Liver (tissue), 9 donors: ENCODE results near the gene NOS2. TPM values are rescaled to one million over a fixed set of nuclear protein-coding genes. Genes with fewer than 3 reads are reported as not detected.
"Not testable (repeated sequence)": the region's sequence is repeated elsewhere in the genome, so short reads cannot be mapped to it uniquely, and the experiment has no call there.

Source experiments
- DNase-seq: peaks from one replicate; pipeline ENCODE4 v3.0.0-alpha.2; 2017; ENCODE audit warnings: low spot score
- H3K27ac ChIP-seq, 2 donors: one replicate each; pipeline ENCODE4 v1.7.0; 2013; ENCODE audit warnings: inconsistent platforms in 2 of 2, low read length in 2 of 2, control low read depth in 1 of 2, low read depth in 1 of 2, mild to moderate bottlenecking in 1 of 2
- H3K27me3 ChIP-seq, 4 donors: one replicate each; pipeline versions ENCODE4 v1.6.1 to v1.7.0; 2013; ENCODE audit warnings: low read length in 3 of 4, inconsistent platforms in 1 of 4, mild to moderate bottlenecking in 1 of 4, moderate library complexity in 1 of 4; ENCODE audit not compliant: control insufficient read depth in 4 of 4, insufficient read depth in 4 of 4
- H3K36me3 ChIP-seq, 4 donors: one replicate each; pipeline versions ENCODE4 v1.6.1 to v1.7.0; 2013; ENCODE audit warnings: low read length in 3 of 4, mild to moderate bottlenecking in 3 of 4, low read depth in 1 of 4, moderate library complexity in 1 of 4; ENCODE audit not compliant: control insufficient read depth in 4 of 4, insufficient read depth in 3 of 4
- H3K4me1 ChIP-seq, 4 donors: one replicate each; pipeline versions ENCODE4 v1.6.1 to v1.7.0; 2013; ENCODE audit warnings: low read length in 3 of 4, mild to moderate bottlenecking in 3 of 4, moderate library complexity in 1 of 4; ENCODE audit not compliant: control insufficient read depth in 4 of 4, insufficient read depth in 4 of 4
- H3K4me3 ChIP-seq, 3 donors: one replicate each; pipeline versions ENCODE4 v1.6.1 to v1.7.0; 2013; ENCODE audit warnings: low read length in 3 of 3, control low read depth in 1 of 3, low read depth in 1 of 3, mild to moderate bottlenecking in 1 of 3
- H3K9ac ChIP-seq, 2 donors: one replicate each; pipeline ENCODE4 v1.7.0; 2013; ENCODE audit warnings: low read length in 2 of 2, mild to moderate bottlenecking in 2 of 2, moderate library complexity in 2 of 2, control low read depth in 1 of 2, low read depth in 1 of 2
- H3K9me3 ChIP-seq, 4 donors: one replicate each; pipeline versions ENCODE4 v1.6.1 to v1.7.0; 2013; ENCODE audit warnings: low read length in 3 of 4; ENCODE audit not compliant: control insufficient read depth in 4 of 4
- EGR1 ChIP-seq, 2 donors: IDR thresholded peaks; 2 replicates each; pipeline ENCODE4 v1.6.1; 2016 to 2018; ENCODE audit warnings: antibody characterized with exemption in 2 of 2, low read depth in 2 of 2
- FOXA1 ChIP-seq: IDR thresholded peaks from 2 replicates; pipeline ENCODE4 v1.6.1; 2016; ENCODE audit warnings: antibody characterized with exemption
- FOXA2 ChIP-seq: IDR thresholded peaks from 2 replicates; pipeline ENCODE4 v1.6.1; 2016; ENCODE audit warnings: antibody characterized with exemption
- GABPA ChIP-seq, 2 donors: IDR thresholded peaks in 1 of 2; conservative IDR thresholded peaks in 1 of 2; 2 replicates each; pipeline ENCODE4 v1.6.1; 2016; ENCODE audit warnings: antibody characterized with exemption in 2 of 2, mild to moderate bottlenecking in 1 of 2, moderate library complexity in 1 of 2
- HNF4A ChIP-seq, 2 donors: conservative IDR thresholded peaks; 2 replicates each; pipeline ENCODE4 v1.6.1; 2016; ENCODE audit warnings: antibody characterized with exemption in 2 of 2, mild to moderate bottlenecking in 2 of 2
- HNF4G ChIP-seq: IDR thresholded peaks from 2 replicates; pipeline ENCODE4 v1.6.1; 2016; ENCODE audit warnings: antibody characterized with exemption
- JUND ChIP-seq, 2 donors: IDR thresholded peaks; 2 replicates each; pipeline ENCODE4 v1.6.1; 2016; ENCODE audit warnings: antibody characterized with exemption in 2 of 2
- NR2F2 ChIP-seq: IDR thresholded peaks from 2 replicates; pipeline ENCODE4 v1.6.1; 2016; ENCODE audit warnings: antibody characterized with exemption
- RAD21 ChIP-seq, 2 donors: IDR thresholded peaks; 2 replicates each; pipeline ENCODE4 v1.6.1; 2016; ENCODE audit warnings: antibody characterized with exemption in 2 of 2, mild to moderate bottlenecking in 2 of 2
- RXRA ChIP-seq, 2 donors: IDR thresholded peaks; 2 replicates each; pipeline ENCODE4 v1.6.1; 2017 to 2018; ENCODE audit warnings: antibody characterized with exemption in 2 of 2, mild to moderate bottlenecking in 1 of 2
- SP1 ChIP-seq: IDR thresholded peaks from 2 replicates; pipeline ENCODE4 v1.6.1; 2018; ENCODE audit warnings: antibody characterized with exemption, mild to moderate bottlenecking
- TAF1 ChIP-seq: conservative IDR thresholded peaks from 2 replicates; pipeline ENCODE4 v1.6.1; 2016; ENCODE audit warnings: antibody characterized with exemption, mild to moderate bottlenecking
- YY1 ChIP-seq: IDR thresholded peaks from 2 replicates; pipeline ENCODE4 v1.6.1; 2016; ENCODE audit warnings: antibody characterized with exemption, mild to moderate bottlenecking
- WGBS: extraction: QIAGEN DNeasy Blood & Tissue Kit; methylation state at CpG from one replicate; pipeline ENCODE4 v1.1.7; 2013; 5-methylcytosine and 5-hydroxymethylcytosine counted together
- polyA plus RNA-seq, 2 donors: library from polyadenylated mRNA; stranded (reverse) in 1 of 2; unstranded in 1 of 2; fragments of 200-250 nt in 1 of 2; fragments of >200 nt in 1 of 2; fragmentation: Nextera tagmentation in 1 of 2; extraction: Ambion mirVana in 1 of 2; gene quantifications; one replicate each; pipeline versions ENCODE4 v1.2.1 to v1.2.3, GENCODE V29; 2013 to 2015
- total RNA-seq, 2 donors: library from RNA; depleted of rRNA; stranded (reverse); fragments of >200 nt; gene quantifications; one replicate each; pipeline ENCODE4 v1.2.3, GENCODE V29; 2014
- TF ChIP-seq, protein P1 (sequence below): IDR thresholded peaks from 2 replicates; pipeline ENCODE4 v1.6.1; 2016; ENCODE audit warnings: antibody characterized with exemption
- TF ChIP-seq, protein P2 (sequence below): IDR thresholded peaks from 2 replicates; pipeline ENCODE4 v1.6.1; 2016; ENCODE audit warnings: antibody characterized with exemption
- TF ChIP-seq, protein P3 (sequence below): IDR thresholded peaks from 2 replicates; pipeline ENCODE4 v1.6.1; 2016; ENCODE audit warnings: antibody characterized with exemption
- TF ChIP-seq, protein P4 (sequence below): fragments of 150-350 bp; IDR thresholded peaks from 2 replicates; pipeline ENCODE4 v1.5.1; 2017; ENCODE audit warnings: improper control_type of control experiment, low read depth, low read length; ENCODE audit not compliant: missing input control
- TF ChIP-seq, protein P5 (sequence below): IDR thresholded peaks from 2 replicates; pipeline ENCODE4 v1.6.1; 2016; ENCODE audit warnings: antibody characterized with exemption, mild to moderate bottlenecking
- donor health status: healthy.
- donor health status: healthy.
- donor health status: healthy.
- donor health status: healthy.
- donor health status: healthy.

NOS2 gene
- total and polyA plus RNA-seq, 4 donors: under 0.01 to 0.01 TPM; not detected in 2

DNA sequence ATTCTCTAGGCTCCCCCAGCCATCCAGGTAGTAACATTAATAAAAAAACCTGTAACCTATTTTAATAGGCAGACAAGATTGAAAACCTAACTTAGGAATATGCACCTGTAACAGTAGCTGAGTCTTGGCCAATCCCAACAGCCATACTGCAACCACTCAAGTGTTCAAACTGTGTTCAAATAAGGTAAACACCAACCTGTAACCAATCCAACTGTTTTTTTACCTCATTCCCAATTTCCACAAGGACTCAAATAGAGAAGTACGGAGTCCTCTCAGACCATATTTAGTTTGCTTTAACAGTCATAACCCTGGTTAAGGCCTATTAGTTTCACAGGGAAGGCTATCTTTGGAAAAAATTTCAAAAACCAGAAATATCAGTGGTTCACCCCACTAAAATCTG is 40.4 kb upstream of the NOS2 start:
- Histone ChIP-seq H3K27ac (no peak overlapping the region), H3K9ac (no peak overlapping the region), H3K36me3 (no peaks in the 10 kb centered on the region), H3K4me3 (no peak overlapping the region), H3K27me3 (no peaks in the 10 kb centered on the region), H3K4me1 (peaks cover 1 to 25% (median 14%) of the 10 kb centered on the region in 4 donors), H3K9me3 (no peaks in the 10 kb centered on the region)
- 31% methylated on average over 1 of the region's 1 CpG for WGBS
- no peak for DNase-seq
- TF ChIP-seq, protein P1, sequence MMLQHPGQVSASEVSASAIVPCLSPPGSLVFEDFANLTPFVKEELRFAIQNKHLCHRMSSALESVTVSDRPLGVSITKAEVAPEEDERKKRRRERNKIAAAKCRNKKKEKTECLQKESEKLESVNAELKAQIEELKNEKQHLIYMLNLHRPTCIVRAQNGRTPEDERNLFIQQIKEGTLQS: no peak
- no peak for TF ChIP-seq NR2F2
- TF ChIP-seq GABPA (IDR thresholded peaks at IDR 0.05 in 1 of 2, conservative IDR thresholded peaks at IDR 0.05 in 1 of 2): no peak
- peak; percentile 37 for TF ChIP-seq FOXA1
- TF ChIP-seq FOXA2: peak; percentile 65
- TF ChIP-seq, protein P2, sequence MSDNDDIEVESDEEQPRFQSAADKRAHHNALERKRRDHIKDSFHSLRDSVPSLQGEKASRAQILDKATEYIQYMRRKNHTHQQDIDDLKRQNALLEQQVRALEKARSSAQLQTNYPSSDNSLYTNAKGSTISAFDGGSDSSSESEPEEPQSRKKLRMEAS: peak; percentile 19
- TF ChIP-seq SP1: peak; percentile 43
- peak; percentile 42 for TF ChIP-seq YY1
- peak; percentile 35 to 66 for TF ChIP-seq RXRA (IDR thresholded peaks at IDR 0.05)
- TF ChIP-seq, protein P3, sequence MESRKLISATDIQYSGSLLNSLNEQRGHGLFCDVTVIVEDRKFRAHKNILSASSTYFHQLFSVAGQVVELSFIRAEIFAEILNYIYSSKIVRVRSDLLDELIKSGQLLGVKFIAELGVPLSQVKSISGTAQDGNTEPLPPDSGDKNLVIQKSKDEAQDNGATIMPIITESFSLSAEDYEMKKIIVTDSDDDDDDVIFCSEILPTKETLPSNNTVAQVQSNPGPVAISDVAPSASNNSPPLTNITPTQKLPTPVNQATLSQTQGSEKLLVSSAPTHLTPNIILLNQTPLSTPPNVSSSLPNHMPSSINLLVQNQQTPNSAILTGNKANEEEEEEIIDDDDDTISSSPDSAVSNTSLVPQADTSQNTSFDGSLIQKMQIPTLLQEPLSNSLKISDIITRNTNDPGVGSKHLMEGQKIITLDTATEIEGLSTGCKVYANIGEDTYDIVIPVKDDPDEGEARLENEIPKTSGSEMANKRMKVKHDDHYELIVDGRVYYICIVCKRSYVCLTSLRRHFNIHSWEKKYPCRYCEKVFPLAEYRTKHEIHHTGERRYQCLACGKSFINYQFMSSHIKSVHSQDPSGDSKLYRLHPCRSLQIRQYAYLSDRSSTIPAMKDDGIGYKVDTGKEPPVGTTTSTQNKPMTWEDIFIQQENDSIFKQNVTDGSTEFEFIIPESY: peak; percentile 70
- TF ChIP-seq HNF4G: peak; percentile 33
- TF ChIP-seq JUND (IDR thresholded peaks at IDR 0.05): peak in 1 of 2 donors; percentile 60
- peak; percentile 58 to 73 for TF ChIP-seq HNF4A (conservative IDR thresholded peaks at IDR 0.05)
- no peak for TF ChIP-seq EGR1 (IDR thresholded peaks at IDR 0.05; ENCODE audit: low read depth in 2 of 2)
- no peak for TF ChIP-seq TAF1
- TF ChIP-seq, protein P4, sequence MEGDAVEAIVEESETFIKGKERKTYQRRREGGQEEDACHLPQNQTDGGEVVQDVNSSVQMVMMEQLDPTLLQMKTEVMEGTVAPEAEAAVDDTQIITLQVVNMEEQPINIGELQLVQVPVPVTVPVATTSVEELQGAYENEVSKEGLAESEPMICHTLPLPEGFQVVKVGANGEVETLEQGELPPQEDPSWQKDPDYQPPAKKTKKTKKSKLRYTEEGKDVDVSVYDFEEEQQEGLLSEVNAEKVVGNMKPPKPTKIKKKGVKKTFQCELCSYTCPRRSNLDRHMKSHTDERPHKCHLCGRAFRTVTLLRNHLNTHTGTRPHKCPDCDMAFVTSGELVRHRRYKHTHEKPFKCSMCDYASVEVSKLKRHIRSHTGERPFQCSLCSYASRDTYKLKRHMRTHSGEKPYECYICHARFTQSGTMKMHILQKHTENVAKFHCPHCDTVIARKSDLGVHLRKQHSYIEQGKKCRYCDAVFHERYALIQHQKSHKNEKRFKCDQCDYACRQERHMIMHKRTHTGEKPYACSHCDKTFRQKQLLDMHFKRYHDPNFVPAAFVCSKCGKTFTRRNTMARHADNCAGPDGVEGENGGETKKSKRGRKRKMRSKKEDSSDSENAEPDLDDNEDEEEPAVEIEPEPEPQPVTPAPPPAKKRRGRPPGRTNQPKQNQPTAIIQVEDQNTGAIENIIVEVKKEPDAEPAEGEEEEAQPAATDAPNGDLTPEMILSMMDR: no peak
- no peak for TF ChIP-seq RAD21 (IDR thresholded peaks at IDR 0.05)
- TF ChIP-seq, protein P5, sequence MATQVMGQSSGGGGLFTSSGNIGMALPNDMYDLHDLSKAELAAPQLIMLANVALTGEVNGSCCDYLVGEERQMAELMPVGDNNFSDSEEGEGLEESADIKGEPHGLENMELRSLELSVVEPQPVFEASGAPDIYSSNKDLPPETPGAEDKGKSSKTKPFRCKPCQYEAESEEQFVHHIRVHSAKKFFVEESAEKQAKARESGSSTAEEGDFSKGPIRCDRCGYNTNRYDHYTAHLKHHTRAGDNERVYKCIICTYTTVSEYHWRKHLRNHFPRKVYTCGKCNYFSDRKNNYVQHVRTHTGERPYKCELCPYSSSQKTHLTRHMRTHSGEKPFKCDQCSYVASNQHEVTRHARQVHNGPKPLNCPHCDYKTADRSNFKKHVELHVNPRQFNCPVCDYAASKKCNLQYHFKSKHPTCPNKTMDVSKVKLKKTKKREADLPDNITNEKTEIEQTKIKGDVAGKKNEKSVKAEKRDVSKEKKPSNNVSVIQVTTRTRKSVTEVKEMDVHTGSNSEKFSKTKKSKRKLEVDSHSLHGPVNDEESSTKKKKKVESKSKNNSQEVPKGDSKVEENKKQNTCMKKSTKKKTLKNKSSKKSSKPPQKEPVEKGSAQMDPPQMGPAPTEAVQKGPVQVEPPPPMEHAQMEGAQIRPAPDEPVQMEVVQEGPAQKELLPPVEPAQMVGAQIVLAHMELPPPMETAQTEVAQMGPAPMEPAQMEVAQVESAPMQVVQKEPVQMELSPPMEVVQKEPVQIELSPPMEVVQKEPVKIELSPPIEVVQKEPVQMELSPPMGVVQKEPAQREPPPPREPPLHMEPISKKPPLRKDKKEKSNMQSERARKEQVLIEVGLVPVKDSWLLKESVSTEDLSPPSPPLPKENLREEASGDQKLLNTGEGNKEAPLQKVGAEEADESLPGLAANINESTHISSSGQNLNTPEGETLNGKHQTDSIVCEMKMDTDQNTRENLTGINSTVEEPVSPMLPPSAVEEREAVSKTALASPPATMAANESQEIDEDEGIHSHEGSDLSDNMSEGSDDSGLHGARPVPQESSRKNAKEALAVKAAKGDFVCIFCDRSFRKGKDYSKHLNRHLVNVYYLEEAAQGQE: no peak

DNA sequence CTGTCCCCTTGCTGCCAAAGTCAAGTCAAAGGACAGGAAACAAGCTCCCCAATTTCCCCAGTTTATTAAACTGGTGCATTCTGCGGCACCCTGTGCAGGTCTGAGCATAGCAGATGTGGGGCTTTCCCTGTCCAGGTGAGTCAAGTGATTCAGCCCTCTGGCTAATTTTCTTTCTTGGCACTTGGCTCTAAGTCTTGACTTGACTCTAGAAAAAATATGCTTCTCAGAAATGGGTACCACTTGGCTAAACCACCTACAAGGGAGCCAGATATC is 40.0 kb upstream of the NOS2 start:
- not testable (repeated sequence) for H3K36me3 ChIP-seq, DNase-seq, H3K4me3 ChIP-seq, H3K27me3 ChIP-seq, H3K9me3 ChIP-seq, H3K9ac ChIP-seq, H3K27ac ChIP-seq
- no CpG with 5 or more reads among the region's 1 CpG for WGBS
- H3K4me1 ChIP-seq: peaks cover 1 to 21% (median 13%) of the 10 kb centered on the region in 4 donors
